GM21528 (cell line): Measurements from ENCODE around the gene ZNF492.

Experiments
- ATAC-seq: cut with Tn5 transposase; IDR thresholded peaks from one replicate; pipeline ENCODE4 v1.9.1; 2021; ENCODE audit warnings: mild to moderate bottlenecking, moderate library complexity; ENCODE audit not compliant: unreplicated experiment, low FRiP score

Gene ZNF492

DNA sequence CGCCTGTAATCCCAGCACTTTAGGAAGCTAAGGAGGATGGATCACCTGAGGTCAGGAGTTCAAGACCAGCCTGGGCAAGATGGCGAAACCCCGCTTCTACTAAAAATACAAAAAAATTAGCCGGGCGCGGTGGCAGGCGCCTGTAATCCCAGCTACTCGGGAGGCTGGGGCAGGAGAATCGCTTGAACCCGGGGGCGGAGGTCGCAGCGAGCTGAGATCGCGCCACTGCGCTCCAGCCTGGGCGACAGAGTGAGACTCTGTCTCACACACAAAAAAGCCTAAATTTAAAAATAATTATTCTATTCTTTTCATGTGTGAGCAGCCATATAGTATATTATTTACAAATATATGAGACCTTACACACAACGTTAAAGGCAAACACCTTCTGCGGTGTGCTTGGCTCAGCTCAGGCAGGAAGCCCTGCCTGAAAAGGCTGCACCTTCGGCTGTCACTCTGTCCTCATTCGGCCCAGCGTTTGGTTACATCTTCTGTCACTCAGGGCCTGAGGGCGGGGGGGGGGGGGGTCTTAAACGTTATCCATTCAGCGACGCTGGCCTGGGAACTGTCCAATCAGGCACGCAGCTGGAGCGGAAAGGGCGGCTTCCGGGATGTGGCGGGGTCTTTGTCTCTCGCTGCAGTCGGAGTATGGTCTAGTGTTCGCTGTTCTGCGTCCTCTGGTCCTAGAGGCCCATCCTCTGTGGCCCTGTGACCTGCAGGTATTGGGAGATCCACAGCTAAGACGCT, at the start of gene ZNF492:
Gene ZNF492, plus strand, starts transcription at position 619 of the 744 bp plus-strand sequence. CDS start 19,076 bp downstream, outside the sequence.
- ATAC-seq = peak; percentile 42

- no peak for ATAC-seq
These were observed 38.7 kb upstream of the ZNF492 start for GRCh38 chr19:22595422-22595821.

DNA sequence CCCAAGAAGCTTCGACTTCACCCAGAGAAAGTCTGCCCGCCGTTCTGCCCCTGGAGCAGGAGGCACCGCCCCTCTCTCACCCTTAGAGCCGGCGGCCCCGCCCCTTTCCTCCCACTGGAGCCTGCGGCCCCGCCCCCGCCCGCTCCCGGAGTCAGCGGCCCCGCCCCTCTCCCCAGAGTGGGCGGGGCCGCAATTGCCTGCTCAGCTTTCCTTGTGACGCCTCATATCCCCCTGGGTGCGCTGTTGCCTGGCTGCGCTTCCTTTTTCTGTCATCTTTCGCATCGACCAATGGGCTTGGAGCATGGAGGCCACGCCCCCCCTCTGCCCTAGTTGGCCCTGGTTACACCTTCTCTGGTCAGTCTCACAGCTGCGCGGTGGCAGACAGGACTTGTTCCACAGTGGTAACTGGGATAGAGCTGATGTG, 38.2 kb upstream of the ZNF492 start:
- no peak for ATAC-seq

GRCh38 chr19:22600690-22601648, 33.2 kb upstream of the ZNF492 start:
- ATAC-seq = no peak

GRCh38 chr19:22601906-22602630, 32.1 kb upstream of the ZNF492 start:
- no peak for ATAC-seq

GRCh38 chr19:22602631-22603272, 31.4 kb upstream of the ZNF492 start:
- ATAC-seq = no peak

DNA sequence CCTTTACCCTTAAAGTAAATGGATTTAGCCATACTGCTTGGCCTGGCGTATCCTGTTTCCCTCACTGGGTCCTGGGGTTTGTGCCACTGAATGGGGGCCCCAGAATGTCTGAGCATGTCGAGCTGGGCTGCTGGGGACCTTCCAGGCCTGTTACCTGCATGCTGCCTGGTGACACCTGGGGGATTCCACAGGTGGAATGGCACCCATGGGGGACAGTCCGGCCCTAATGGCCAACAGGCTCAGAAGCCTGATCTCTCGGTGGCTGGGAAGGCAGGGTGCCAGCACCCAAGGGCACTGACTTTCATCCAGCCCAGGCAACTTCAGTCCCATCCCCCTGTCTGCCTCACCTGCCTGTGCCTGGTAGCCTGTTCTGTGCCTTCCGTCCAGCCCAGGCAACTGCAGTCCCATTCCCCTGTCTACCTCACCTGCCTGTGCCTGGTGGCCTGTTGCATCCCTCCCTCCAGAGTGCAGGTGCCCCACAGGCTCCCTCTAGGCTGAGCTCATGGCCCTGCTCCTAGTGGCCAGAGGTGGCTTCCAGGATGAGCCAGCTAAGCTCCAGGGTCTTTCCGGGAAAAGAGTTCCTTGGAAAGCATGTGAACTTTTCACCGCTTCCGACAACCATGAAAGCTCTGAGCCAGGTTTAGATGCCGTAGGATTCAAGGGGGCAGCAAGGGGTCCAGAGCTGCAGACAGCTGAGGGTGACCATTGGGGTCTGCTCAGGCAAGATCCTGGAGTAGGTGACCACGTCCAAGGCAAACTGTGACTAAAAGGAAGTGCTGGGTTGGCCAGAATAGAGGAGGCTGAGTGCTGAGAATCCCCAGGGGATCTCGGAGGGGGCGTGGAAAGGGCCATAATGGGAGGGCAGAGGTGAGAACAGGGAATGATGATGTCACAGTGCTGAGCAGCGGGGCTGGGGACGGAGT, 30.3 kb upstream of the ZNF492 start:
- ATAC-seq = no peak

GRCh38 chr19:22604571-22605274, 29.4 kb upstream of the ZNF492 start:
- ATAC-seq = no peak

DNA sequence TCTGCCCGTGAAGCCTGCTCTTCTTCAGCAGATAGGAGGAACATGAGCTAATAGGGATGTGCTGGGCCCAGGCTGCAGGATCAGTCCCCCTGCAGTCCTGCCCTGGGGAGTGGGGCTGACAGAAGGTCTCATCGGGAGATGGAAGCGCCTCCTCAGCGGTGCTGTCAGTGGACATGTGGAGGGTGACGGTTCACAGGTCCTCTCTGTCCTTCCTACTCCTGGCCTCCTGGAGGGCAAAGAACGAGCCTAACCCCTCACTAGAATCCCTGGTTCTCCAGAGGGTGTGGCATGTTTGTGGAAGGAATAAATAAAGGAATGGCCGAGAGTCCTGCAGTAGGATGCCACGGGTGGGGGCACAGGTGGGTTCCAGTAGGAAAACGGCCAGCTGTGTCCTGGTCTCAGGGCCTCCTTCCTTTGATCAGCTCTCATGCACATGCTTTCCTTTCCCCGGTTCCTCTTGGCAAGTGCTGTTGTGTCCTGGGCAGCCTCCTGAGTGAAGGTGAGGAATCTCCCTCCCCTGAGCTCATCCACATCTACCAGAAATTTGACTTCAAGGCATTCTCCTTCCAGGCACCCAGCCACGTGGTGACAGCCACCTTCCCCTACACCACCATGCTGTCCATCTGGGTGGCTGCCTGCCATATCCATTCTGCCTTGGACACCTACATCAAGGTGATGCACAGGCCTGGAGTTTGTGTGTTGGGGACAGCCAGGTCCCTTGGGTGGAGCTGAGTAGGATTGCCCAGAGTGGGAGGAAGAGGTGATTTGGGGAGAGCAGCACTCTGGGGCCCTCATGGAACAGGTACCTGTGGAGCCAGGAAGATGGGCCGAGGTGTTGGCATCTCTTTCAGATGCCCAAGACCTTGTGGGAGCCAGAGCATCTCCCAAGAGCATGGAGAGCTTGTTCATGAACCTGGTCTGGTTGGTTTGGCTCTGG, 28.6 kb upstream of the ZNF492 start:
- ATAC-seq = no peak

GRCh38 chr19:22606212-22606553, 27.9 kb upstream of the ZNF492 start:
- ATAC-seq = no peak

DNA sequence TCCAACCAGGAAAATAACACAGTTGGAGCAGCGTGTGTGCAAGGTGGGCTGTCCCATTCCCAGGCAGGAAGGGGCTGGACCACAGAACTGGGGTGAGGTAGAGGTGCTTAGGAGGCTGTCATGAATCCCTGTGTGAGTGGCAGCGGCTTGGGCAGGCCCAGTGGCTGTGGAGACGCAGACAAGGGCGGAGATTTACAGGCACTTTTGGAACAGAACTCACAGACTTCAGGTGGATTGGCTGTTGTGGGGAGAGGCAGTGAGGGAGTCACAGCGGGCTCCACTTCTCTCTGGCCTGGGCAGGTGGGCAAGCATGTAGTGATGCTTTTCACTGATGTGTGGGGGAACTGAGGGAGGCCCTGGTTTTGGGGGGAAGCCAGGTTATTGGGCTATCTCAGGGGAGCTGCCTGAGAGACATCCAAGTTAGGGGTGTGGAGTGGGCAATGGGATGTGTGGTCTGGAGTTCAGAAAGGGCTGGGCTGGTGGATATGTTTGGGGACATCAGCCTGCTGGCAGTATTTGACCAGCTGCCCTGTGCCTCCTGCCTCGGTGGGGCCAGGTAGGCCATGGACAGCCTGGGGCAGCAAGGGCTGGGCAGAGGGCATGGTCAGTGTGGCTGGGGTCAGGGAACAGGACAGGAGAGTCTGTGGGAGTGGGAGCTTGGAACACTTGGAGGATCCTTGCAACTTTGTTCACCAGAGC, 27.0 kb upstream of the ZNF492 start:
- no peak for ATAC-seq

- no peak for ATAC-seq
These were observed 26.3 kb upstream of the ZNF492 start for GRCh38 chr19:22607653-22608430.

DNA sequence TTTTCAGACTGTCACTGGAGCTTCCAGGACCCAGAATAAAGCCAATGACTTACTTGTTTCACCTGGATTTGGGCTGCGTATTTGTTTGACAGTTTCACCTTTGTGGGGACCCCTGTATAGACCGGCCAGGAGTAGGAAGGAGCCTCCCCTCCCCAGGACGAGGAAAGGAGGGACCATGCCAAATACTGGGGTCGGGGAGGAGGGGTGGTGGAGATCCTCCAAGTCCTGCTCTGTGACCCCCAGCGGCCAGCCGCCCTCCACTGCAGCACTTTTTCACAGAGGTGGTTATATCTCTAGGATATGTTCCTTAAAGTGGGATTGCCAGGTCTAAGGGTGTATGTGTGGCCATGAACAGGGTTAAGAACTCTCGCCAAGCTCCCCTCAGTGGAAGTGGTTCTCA, 25.7 kb upstream of the ZNF492 start:
- ATAC-seq = no peak

DNA sequence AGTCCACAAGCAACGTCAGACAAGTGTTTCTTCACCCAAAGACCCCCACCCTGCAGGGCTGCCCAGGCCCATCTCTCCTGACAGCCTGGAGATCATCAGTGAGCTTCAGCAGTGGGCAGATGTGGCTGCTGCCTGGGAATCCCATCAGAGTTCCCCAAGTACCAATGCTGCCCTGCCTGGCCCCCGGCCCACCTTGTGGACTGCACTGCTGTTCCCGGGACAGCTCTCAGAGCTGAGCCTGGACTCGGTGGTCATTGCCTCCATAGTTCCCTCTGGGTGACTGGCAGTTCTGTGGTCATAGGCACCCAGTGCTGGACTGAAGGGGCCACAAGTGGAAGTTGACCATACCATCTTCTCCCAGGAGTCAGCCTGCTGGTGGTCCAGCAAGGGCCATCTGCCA, 24.5 kb upstream of the ZNF492 start:
- no peak for ATAC-seq

- ATAC-seq = no peak
These were observed 24.0 kb upstream of the ZNF492 start for GRCh38 chr19:22610121-22610520.

DNA sequence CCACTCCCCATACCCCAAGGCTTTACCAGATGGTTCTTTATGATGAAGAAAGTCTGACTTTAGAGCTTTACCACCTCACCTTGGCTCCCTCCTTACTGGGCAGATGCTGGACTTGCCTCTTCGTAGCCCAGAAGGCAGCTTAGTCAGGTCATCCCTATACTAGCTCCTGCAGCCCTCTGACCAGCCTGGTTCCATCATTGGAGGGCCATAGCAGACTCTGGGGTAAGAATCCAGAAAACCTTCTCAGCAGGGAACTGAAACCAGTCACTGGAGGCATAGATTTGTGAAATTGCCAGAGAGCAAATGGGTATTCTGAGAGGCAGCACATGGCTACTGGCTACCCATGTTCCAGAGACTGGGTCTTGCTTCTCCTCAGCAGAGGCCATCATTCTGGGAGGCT, 21.8 kb upstream of the ZNF492 start:
- no peak for ATAC-seq
